Measurements from ENCODE around the gene SH2D6.
"Not testable (repeated sequence)": the region's sequence is repeated elsewhere in the genome, so short reads cannot be mapped to it uniquely, and the experiment has no call there.

GRCh38 chr2:85484615-85485014 lies 66.1 kb downstream of the SH2D6 start:
- not testable (repeated sequence) for TF ChIP-seq EP300 (IDR thresholded peaks at IDR 0.05; ENCODE audit: low read length); CREB1 (IDR thresholded peaks at IDR 0.05); CREB1 (CRISPR knock-in tag; IDR thresholded peaks at IDR 0.05); CTBP1 (IDR thresholded peaks at IDR 0.05; ENCODE audit: borderline replicate concordance); TEAD4 (IDR thresholded peaks at IDR 0.05; ENCODE audit: low read length); TEAD4 (CRISPR knock-in tag; IDR thresholded peaks at IDR 0.05; ENCODE audit: borderline replicate concordance)

Data from K562 (cell line).